Lung (tissue), 12 donors: ENCODE results near the gene MARK4. TPM values are rescaled to one million over a fixed set of nuclear protein-coding genes. Genes with fewer than 3 reads are reported as not detected.

Source experiments
- ATAC-seq: fragments of 200-7000 bp; cut with Tn5 transposase; one replicate; pipeline ENCODE4 v1.9.1; 2020; ENCODE audit warnings: moderate number of reproducible peaks; ENCODE audit not compliant: insufficient read depth, low FRiP score
- DNase-seq, 3 donors: peaks; one replicate each; pipeline ENCODE4 v3.0.0-alpha.2; 2013 to 2017
- H3K27ac ChIP-seq, 2 donors: one replicate each; pipeline ENCODE4 v1.5.1; 2013; ENCODE audit warnings: mild to moderate bottlenecking in 2 of 2, moderate library complexity in 2 of 2, control low read depth in 1 of 2, inconsistent platforms in 1 of 2, low read depth in 1 of 2, low read length in 1 of 2
- H3K27me3 ChIP-seq, 3 donors: one replicate each; pipeline ENCODE4 v1.5.1; 2013; ENCODE audit warnings: low read length in 2 of 3; ENCODE audit not compliant: control insufficient read depth in 3 of 3, insufficient read depth in 3 of 3
- H3K36me3 ChIP-seq, 4 donors: one replicate each; pipeline ENCODE4 v1.5.1; 2013; ENCODE audit warnings: low read length in 4 of 4, mild to moderate bottlenecking in 1 of 4, moderate library complexity in 1 of 4; ENCODE audit not compliant: control insufficient read depth in 4 of 4, insufficient read depth in 4 of 4
- H3K4me1 ChIP-seq, 5 donors: one replicate each; pipeline ENCODE4 v1.5.1; 2013; ENCODE audit warnings: low read length in 5 of 5, mild to moderate bottlenecking in 2 of 5, moderate library complexity in 1 of 5; ENCODE audit not compliant: control insufficient read depth in 5 of 5, insufficient read depth in 5 of 5
- H3K4me3 ChIP-seq: one replicate; pipeline ENCODE4 v1.5.1; 2013; ENCODE audit warnings: mild to moderate bottlenecking, control low read depth, moderate library complexity
- H3K9ac ChIP-seq, 2 donors: one replicate each; pipeline ENCODE4 v1.5.1; 2013; ENCODE audit warnings: low read length in 2 of 2, control low read depth in 1 of 2; ENCODE audit not compliant: insufficient read depth in 1 of 2
- H3K9me3 ChIP-seq, 4 donors: one replicate each; pipeline ENCODE4 v1.5.1; 2013; ENCODE audit warnings: low read length in 3 of 4, mild to moderate bottlenecking in 1 of 4, moderate library complexity in 1 of 4; ENCODE audit not compliant: control insufficient read depth in 4 of 4, insufficient read depth in 3 of 4
- WGBS, 2 donors: extraction: QIAGEN DNeasy Blood & Tissue Kit; methylation state at CpG; one replicate each; pipeline ENCODE4 v1.1.7; 2013; 5-methylcytosine and 5-hydroxymethylcytosine counted together
- polyA plus RNA-seq, 2 donors: library from polyadenylated mRNA; stranded (reverse); fragments of 200-250 nt; gene quantifications; one replicate each; pipeline ENCODE4 v1.2.1, GENCODE V29; 2013
- total RNA-seq, 2 donors: library from RNA; depleted of rRNA in 1 of 2; stranded (reverse); fragments of >200 nt in 1 of 2; gene quantifications; one replicate each; pipeline ENCODE4 v1.2.1, GENCODE V29; 2014 to 2021
- TF ChIP-seq, protein P1 (sequence below): IDR thresholded peaks from 2 replicates; pipeline ENCODE4 v1.5.1; 2012; ENCODE audit warnings: mild to moderate bottlenecking; ENCODE audit errors: control extremely low read depth, extremely low read depth
- donor health status: control.
- donor health status: control.
- donor health status: Bipolar disorder and iron deficiency.
- donor health status: healthy.
- donor health status: DM: yes; HTN: yes; CAD: no.

Gene MARK4
- total and polyA plus RNA-seq, 4 donors: 12.6 to 47.0 (median 20.6) TPM

DNA sequence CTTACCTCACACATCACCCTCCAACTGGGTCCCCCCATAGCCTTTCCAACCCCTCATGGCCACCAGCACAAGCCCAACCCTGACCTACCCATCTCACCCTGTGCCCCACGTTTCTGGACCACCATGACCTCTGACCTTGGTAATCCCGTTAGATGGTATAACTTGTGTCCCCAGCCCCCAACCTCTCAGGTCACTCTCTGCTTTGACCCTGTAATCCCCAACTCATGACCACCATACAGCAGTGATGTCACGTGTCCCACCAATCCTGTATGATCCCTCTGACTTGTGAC is 98.0 kb downstream of the MARK4 start:
- Histone ChIP-seq H3K4me3 (no peak overlapping the region), H3K9ac (no peak overlapping the region), H3K27me3 (peaks cover 0 to 8% (median 6%) of the 10 kb centered on the region in 3 donors), H3K27ac (no peak overlapping the region), H3K4me1 (no peaks in the 10 kb centered on the region), H3K36me3 (peaks cover 3 to 28% (median 5%) of the 10 kb centered on the region in 4 donors), H3K9me3 (no peaks in the 10 kb centered on the region)
- 68 to 77% methylated on average over 3 of the region's 3 CpGs for WGBS, 2 donors
- TF ChIP-seq, protein P1, sequence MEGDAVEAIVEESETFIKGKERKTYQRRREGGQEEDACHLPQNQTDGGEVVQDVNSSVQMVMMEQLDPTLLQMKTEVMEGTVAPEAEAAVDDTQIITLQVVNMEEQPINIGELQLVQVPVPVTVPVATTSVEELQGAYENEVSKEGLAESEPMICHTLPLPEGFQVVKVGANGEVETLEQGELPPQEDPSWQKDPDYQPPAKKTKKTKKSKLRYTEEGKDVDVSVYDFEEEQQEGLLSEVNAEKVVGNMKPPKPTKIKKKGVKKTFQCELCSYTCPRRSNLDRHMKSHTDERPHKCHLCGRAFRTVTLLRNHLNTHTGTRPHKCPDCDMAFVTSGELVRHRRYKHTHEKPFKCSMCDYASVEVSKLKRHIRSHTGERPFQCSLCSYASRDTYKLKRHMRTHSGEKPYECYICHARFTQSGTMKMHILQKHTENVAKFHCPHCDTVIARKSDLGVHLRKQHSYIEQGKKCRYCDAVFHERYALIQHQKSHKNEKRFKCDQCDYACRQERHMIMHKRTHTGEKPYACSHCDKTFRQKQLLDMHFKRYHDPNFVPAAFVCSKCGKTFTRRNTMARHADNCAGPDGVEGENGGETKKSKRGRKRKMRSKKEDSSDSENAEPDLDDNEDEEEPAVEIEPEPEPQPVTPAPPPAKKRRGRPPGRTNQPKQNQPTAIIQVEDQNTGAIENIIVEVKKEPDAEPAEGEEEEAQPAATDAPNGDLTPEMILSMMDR: no peak
- no peak for ATAC-seq
- DNase-seq: no peak

DNA sequence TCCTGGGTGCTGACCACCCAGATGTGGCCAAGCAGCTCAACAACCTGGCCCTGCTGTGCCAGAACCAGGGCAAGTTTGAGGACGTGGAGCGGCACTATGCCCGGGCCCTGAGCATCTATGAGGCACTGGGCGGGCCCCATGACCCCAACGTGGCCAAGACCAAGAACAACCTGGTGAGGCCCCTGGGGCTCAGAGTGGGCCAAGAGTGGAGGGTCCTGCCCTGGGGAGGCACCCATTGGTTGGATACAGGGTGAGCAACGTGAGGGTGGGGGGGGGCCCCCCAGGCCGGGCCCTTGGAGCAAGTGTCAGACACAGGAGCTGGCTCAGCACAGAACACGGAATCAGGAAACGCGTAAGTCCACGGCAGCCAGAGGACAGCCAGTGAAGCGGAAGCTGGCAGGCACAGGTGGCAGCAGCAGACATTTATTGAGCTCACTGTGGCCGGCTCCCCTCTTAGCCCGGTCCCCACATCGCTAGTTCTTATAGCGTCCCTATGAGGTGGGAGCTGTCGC is 98.4 kb downstream of the MARK4 start:
- DNase-seq: no peak
- H3K27me3 ChIP-seq: peaks cover 0 to 8% (median 6%) of the 10 kb centered on the region in 3 donors
- peaks cover 3 to 29% (median 7%) of the 10 kb centered on the region in 4 donors for H3K36me3 ChIP-seq
- no peak overlapping the region for H3K27ac ChIP-seq
- H3K4me3 ChIP-seq: no peak overlapping the region
- ATAC-seq: no peak
- TF ChIP-seq, protein P1: no peak
- no peaks in the 10 kb centered on the region for H3K9me3 ChIP-seq
- H3K4me1 ChIP-seq: no peaks in the 10 kb centered on the region
- 92 to 93% methylated on average over 17 of the region's 17 CpGs for WGBS, 2 donors
- H3K9ac ChIP-seq: no peak overlapping the region

DNA sequence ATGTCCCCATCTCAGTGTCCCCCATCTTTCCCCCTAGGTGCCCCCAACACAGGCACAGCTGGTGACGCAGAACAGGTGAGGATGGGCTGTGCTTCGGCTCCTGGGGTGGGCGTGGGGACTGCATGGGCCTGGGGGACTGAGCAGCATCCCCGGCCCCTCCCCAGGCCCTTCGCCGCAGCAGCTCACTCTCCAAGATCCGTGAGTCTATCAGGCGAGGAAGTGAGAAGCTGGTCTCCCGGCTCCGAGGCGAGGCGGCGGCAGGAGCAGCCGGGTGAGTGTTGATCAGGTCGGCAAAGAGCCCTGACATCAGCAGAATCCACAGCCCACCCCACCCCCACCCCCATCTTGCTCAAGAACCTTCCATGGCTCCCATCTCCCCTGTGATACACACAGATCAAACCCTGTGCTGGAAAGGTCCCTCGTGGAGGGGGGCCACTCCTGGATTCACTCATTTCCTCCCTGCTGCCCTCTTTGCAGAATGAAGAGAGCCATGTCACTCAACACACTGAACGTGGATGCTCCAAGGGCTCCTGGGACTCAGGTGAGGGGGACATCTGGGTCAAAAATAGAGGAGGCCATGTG is 99.5 kb downstream of the MARK4 start:
- Histone ChIP-seq H3K9ac (no peak overlapping the region), H3K4me3 (no peak overlapping the region), H3K27me3 (peaks cover 0 to 8% (median under 1%) of the 10 kb centered on the region in 3 donors), H3K27ac (no peak overlapping the region), H3K36me3 (peaks cover 3 to 31% (median 12%) of the 10 kb centered on the region in 4 donors), H3K4me1 (no peaks in the 10 kb centered on the region), H3K9me3 (no peaks in the 10 kb centered on the region)
- DNase-seq (no peak), ATAC-seq (no peak)
- TF ChIP-seq, protein P1: no peak
- 90 to 94% methylated on average over 17 of the region's 17 CpGs for WGBS, 2 donors
